HCT116 (cell line): ENCODE results near the gene WIZ. TPM values are rescaled to one million over a fixed set of nuclear protein-coding genes. Genes with fewer than 3 reads are reported as not detected.

Experiments used
- ATAC-seq: fragments of 200-7000 bp; cut with Tn5 transposase; 2 replicates; pipeline ENCODE4 v1.9.1; 2020; ENCODE audit warnings: mild to moderate bottlenecking, moderate library complexity
- BruUV-seq: library from RNA; stranded (reverse); fragments of 400-500 nt; replicated peaks from 2 replicates; lab custom pipeline; 2021; lab: Mats Ljungman, UMichigan
- CTCF ChIA-PET: fragments of 300-600 bp; sonication (Branson Sonifier 250); formaldehyde crosslinking; loops from one replicate; lab custom pipeline; 2021; ENCODE audit warnings: antibody characterized with exemption; lab: Charles Lee
- POLR2A ChIA-PET: fragments of 300-600, 350-600 bp; sonication (Branson Sonifier 250); formaldehyde crosslinking; loops from one replicate; lab custom pipeline; 2021; ENCODE audit warnings: antibody characterized with exemption; lab: Charles Lee
- RAD21 ChIA-PET, 2 experiments: fragments of 300-600 bp; sonication (Branson Sonifier 250); formaldehyde crosslinking; loops; one replicate each; lab custom pipeline; 2023; ENCODE audit warnings: low total read pairs in 2 of 2; ENCODE audit not compliant: uncharacterized antibody in 2 of 2, unreplicated experiment in 2 of 2, low non-redundant PET in 1 of 2; lab: Charles Lee
- DNase-seq: peaks from one replicate; pipeline ENCODE4 v3.0.0-alpha.2; 2010; ENCODE audit warnings: low read depth, low spot score
- H2AFZ ChIP-seq: fragments of 200-600 bp; shearing (Covaris generic), sonication (generic); 2 replicates; pipeline ENCODE4 v1.6.1; 2017; ENCODE audit warnings: low read depth, mixed run types, mixed read lengths, antibody characterized with exemption, low read length; ENCODE audit not compliant: poor library complexity, severe bottlenecking
- H3K27ac ChIP-seq: 2 replicates; pipeline ENCODE4 v1.5.1; 2012; ENCODE audit warnings: low read depth, low read length
- H3K27me3 ChIP-seq: fragments of 200-600 bp; sonication (generic); 2 replicates; pipeline ENCODE4 v1.6.1; 2016; ENCODE audit warnings: mixed run types, low read length, mixed read lengths; ENCODE audit not compliant: insufficient read depth
- H3K36me3 ChIP-seq, 2 experiments: fragments of 200-500 bp in 1 of 2; fragments of 200-600 bp in 1 of 2; sonication (Bioruptor generic) in 1 of 2; sonication (generic) in 1 of 2; 2 replicates each; pipeline versions ENCODE4 v1.5.1 to v1.6.1; 2014 to 2016; ENCODE audit warnings: low read length in 2 of 2, inconsistent platforms in 1 of 2, mixed read lengths in 1 of 2, mixed run types in 1 of 2; ENCODE audit not compliant: insufficient read depth in 2 of 2, control insufficient read depth in 1 of 2
- H3K4me1 ChIP-seq, 2 experiments: fragments of 200-600 bp in 1 of 2; sonication (generic) in 1 of 2; 2 replicates each; pipeline versions ENCODE4 v1.5.1 to v1.6.1; 2012 to 2017; ENCODE audit warnings: low read length in 2 of 2, inconsistent platforms in 1 of 2, mild to moderate bottlenecking in 1 of 2, mixed read lengths in 1 of 2, mixed run types in 1 of 2, moderate library complexity in 1 of 2; ENCODE audit not compliant: insufficient read depth in 2 of 2, control insufficient read depth in 1 of 2
- H3K4me2 ChIP-seq: fragments of 200-600 bp; sonication (generic); 2 replicates; pipeline ENCODE4 v1.6.1; 2017; ENCODE audit warnings: mixed run types, low read length, mixed read lengths
- H3K4me3 ChIP-seq, 2 experiments: fragments of 200-600 bp in 1 of 2; sonication (generic) in 1 of 2; replicated peaks in 1 of 2; 2 replicates each; pipeline ENCODE4 v1.5.1; 2011 to 2016; ENCODE audit warnings: low read length in 2 of 2, control low read depth in 1 of 2, low read depth in 1 of 2, mild to moderate bottlenecking in 1 of 2, mixed read lengths in 1 of 2, mixed run types in 1 of 2
- H3K79me2 ChIP-seq: fragments of 200-600 bp; sonication (generic); 2 replicates; pipeline ENCODE4 v1.6.1; 2017; ENCODE audit warnings: mild to moderate bottlenecking, mixed run types, low read length, moderate library complexity, mixed read lengths; ENCODE audit not compliant: insufficient read depth
- H3K9ac ChIP-seq: fragments of 200-600 bp; sonication (generic); 2 replicates; pipeline ENCODE4 v1.6.1; 2016; ENCODE audit warnings: low read length, mixed read lengths
- H3K9me2 ChIP-seq: fragments of 200-600 bp; sonication (generic), shearing (Covaris generic); 2 replicates; pipeline ENCODE4 v1.6.1; 2017; ENCODE audit warnings: mixed run types, mild to moderate bottlenecking, moderate library complexity; ENCODE audit not compliant: insufficient read depth
- H3K9me3 ChIP-seq, 2 experiments: fragments of 200-500 bp in 1 of 2; fragments of 200-600 bp in 1 of 2; sonication (Bioruptor generic) in 1 of 2; sonication (generic) in 1 of 2; 2 replicates each; pipeline ENCODE4 v1.6.1; 2014 to 2017; ENCODE audit warnings: low read length in 2 of 2, mixed read lengths in 2 of 2, inconsistent platforms in 1 of 2, low read depth in 1 of 2, mild to moderate bottlenecking in 1 of 2, mixed run types in 1 of 2, moderate library complexity in 1 of 2; ENCODE audit not compliant: control insufficient read depth in 1 of 2, insufficient read depth in 1 of 2
- H4K20me1 ChIP-seq: fragments of 200-600 bp; sonication (generic), shearing (Covaris generic); 2 replicates; pipeline ENCODE4 v1.6.1; 2017; ENCODE audit warnings: mixed run types, mild to moderate bottlenecking, moderate library complexity; ENCODE audit not compliant: insufficient read depth
- CBX3 ChIP-seq: IDR thresholded peaks from 2 replicates; pipeline ENCODE4 v1.6.1; 2012; ENCODE audit warnings: low read depth
- CTCF ChIP-seq, 3 experiments: fragments of 200-600 bp in 1 of 3; sonication (generic) in 1 of 3; IDR thresholded peaks in 2 of 3; conservative IDR thresholded peaks in 1 of 3; 2 replicates each; pipeline ENCODE4 v1.5.1; 2012 to 2017; ENCODE audit warnings: low read depth in 2 of 3, low read length in 2 of 3, antibody characterized with exemption in 1 of 3, borderline replicate concordance in 1 of 3, control low read depth in 1 of 3, mild to moderate bottlenecking in 1 of 3, mixed read lengths in 1 of 3, mixed run types in 1 of 3, moderate library complexity in 1 of 3; ENCODE audit not compliant: insufficient read depth in 1 of 3
- EZH2phosphoT487 ChIP-seq: fragments of 200-600 bp; IDR thresholded peaks from 2 replicates; pipeline ENCODE4 v1.6.1; 2018; ENCODE audit warnings: antibody characterized with exemption, borderline replicate concordance
- FOSL1 ChIP-seq: IDR thresholded peaks from 2 replicates; pipeline ENCODE4 v1.6.1; 2012; ENCODE audit warnings: low read depth
- JUND ChIP-seq: IDR thresholded peaks from 2 replicates; pipeline ENCODE4 v1.6.1; 2012
- POLR2AphosphoS5 ChIP-seq: IDR thresholded peaks from 2 replicates; pipeline ENCODE4 v1.6.1; 2011; ENCODE audit warnings: mild to moderate bottlenecking, low read depth, low read length, moderate library complexity
- RAD21 ChIP-seq: IDR thresholded peaks from 2 replicates; pipeline ENCODE4 v1.6.1; 2012; ENCODE audit warnings: low read depth, mild to moderate bottlenecking
- SIN3A ChIP-seq: IDR thresholded peaks from 2 replicates; pipeline ENCODE4 v1.6.1; 2012; ENCODE audit warnings: low read depth
- SRF ChIP-seq: IDR thresholded peaks from 2 replicates; pipeline ENCODE4 v1.6.1; 2012; ENCODE audit warnings: low read depth
- TCF7L2 ChIP-seq: IDR thresholded peaks from 2 replicates; pipeline ENCODE4 v1.7.0; 2011; ENCODE audit warnings: borderline replicate concordance, inconsistent platforms; ENCODE audit not compliant: insufficient read depth, insufficient read length; ENCODE audit errors: extremely low read depth
- YY1 ChIP-seq: IDR thresholded peaks from 2 replicates; pipeline ENCODE4 v1.6.1; 2011; ENCODE audit warnings: low read length, low read depth, moderate library complexity, mild to moderate bottlenecking; ENCODE audit not compliant: insufficient replicate concordance; ENCODE audit errors: extremely low read depth
- ZBTB33 ChIP-seq: IDR thresholded peaks from 2 replicates; pipeline ENCODE4 v1.6.1; 2011; ENCODE audit warnings: mild to moderate bottlenecking, low read length, moderate library complexity; ENCODE audit not compliant: insufficient replicate concordance; ENCODE audit errors: extremely low read depth
- ZFX ChIP-seq: fragments of 450-650 bp; IDR thresholded peaks from 2 replicates; pipeline ENCODE4 v1.6.1; 2017
- ZNF274 ChIP-seq: fragments of 200-500 bp; sonication (Bioruptor generic); IDR thresholded peaks from 2 replicates; pipeline ENCODE4 v1.6.1; 2014; ENCODE audit warnings: mild to moderate bottlenecking, low read depth, low read length, inconsistent platforms
- intact Hi-C: fragments of 100-400 bp; cut with micrococcal nuclease; formaldehyde crosslinking; loops from 2 replicates; pipeline ENCODE4 v1.10.0; 2022
- total RNA-seq: library from RNA; stranded (reverse); gene quantifications from one replicate; pipeline ENCODE4 v1.2.1, GENCODE V29; 2021; ENCODE audit not compliant: unreplicated experiment
- TF ChIP-seq, protein P1 (sequence below): IDR thresholded peaks from 2 replicates; pipeline ENCODE4 v1.6.1; 2012

WIZ gene
- total RNA-seq, 1 experiment from 2014 or later: 28.4 TPM

DNA sequence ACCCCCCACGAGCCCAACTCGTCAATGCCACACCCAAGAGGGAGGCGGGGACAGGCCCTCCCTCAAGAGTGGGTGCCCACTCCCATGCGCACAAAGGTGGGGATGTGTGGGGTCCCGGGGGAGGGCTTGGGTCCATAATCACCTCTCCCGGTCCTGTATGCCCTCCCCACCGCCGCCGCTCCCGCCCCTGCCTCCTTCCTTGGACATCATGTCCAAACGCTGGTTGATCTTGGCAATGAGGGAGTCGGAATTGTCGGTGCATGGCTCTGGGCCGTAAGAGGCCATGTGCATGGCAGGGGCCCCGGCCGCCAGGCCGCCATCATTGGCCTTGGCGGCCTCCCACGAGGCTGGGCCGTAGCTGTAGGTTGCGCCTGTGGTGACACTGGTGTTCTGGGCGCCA, 76.1 kb downstream of the WIZ start (continued):
- TF ChIP-seq CTCF (IDR thresholded peaks at IDR 0.05 in 2 of 3, conservative IDR thresholded peaks at IDR 0.05 in 1 of 3; ENCODE audit: borderline replicate concordance in 1 of 3, insufficient read depth in 1 of 3, low read depth in 2 of 3, low read length in 2 of 3) (no peak), ZBTB33 (no peak), ZNF274 (no peak), EZH2phosphoT487 (no peak)

GRCh38 chr19:15372891-15373301, 76.9 kb downstream of the WIZ start:
- Histone ChIP-seq H3K9ac (no peak overlapping the region), H3K79me2 (peaks cover 64% of the 10 kb centered on the region), H3K27ac (no peak overlapping the region), H3K4me2 (no peak overlapping the region), H3K4me1 (peaks cover 10 to 17% of the 10 kb centered on the region in 2 experiments), H4K20me1 (peaks cover 4% of the 10 kb centered on the region; the same call in 1 of the 2 replicates), H3K9me3 (no peaks in the 10 kb centered on the region), H3K9me2 (no peaks in the 10 kb centered on the region), H3K4me3 (no peak overlapping the region), H3K36me3 (peaks cover 26 to 50% of the 10 kb centered on the region in 2 experiments), H3K27me3 (no peaks in the 10 kb centered on the region), H2AFZ (no peak overlapping the region)
- RAD21 ChIA-PET: no interaction called here
- intact Hi-C loops: loop anchor here (10.0 kb wide), 1 partner anchor 108 kb away; no protein-coding TSS in a partner anchor
- POLR2A ChIA-PET: no interaction called here
- CTCF ChIA-PET: no interaction called here
- DNase-seq: no peak
- ATAC-seq: no peak
- TF ChIP-seq SRF (no peak), ZNF274 (no peak), POLR2AphosphoS5 (no peak), YY1 (no peak), SIN3A (no peak), CBX3 (no peak), CTCF (IDR thresholded peaks at IDR 0.05 in 2 of 3, conservative IDR thresholded peaks at IDR 0.05 in 1 of 3; ENCODE audit: borderline replicate concordance in 1 of 3, insufficient read depth in 1 of 3, low read depth in 2 of 3, low read length in 2 of 3) (no peak), ZFX (no peak), FOSL1 (no peak), JUND (no peak), EZH2phosphoT487 (no peak), RAD21 (no peak), ZBTB33 (no peak), TCF7L2 (no peak)
- TF ChIP-seq, protein P1, sequence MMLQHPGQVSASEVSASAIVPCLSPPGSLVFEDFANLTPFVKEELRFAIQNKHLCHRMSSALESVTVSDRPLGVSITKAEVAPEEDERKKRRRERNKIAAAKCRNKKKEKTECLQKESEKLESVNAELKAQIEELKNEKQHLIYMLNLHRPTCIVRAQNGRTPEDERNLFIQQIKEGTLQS: no peak
- no TSS peak for BruUV-seq
